NCI-H2081 (cell line): ENCODE results near the gene STUM.

Experiments
- DNase-seq, 2 experiments: peaks; one replicate each; lab custom pipeline; 2025; lab: John Stamatoyannopoulos, UW

STUM gene

GRCh38 chr1:226625832-226626576, 77.4 kb downstream of the STUM start:
- no peak for DNase-seq

GRCh38 chr1:226626577-226626956, 78.0 kb downstream of the STUM start:
- DNase-seq, result peak in 1 of 2 experiments; percentile 19

DNA sequence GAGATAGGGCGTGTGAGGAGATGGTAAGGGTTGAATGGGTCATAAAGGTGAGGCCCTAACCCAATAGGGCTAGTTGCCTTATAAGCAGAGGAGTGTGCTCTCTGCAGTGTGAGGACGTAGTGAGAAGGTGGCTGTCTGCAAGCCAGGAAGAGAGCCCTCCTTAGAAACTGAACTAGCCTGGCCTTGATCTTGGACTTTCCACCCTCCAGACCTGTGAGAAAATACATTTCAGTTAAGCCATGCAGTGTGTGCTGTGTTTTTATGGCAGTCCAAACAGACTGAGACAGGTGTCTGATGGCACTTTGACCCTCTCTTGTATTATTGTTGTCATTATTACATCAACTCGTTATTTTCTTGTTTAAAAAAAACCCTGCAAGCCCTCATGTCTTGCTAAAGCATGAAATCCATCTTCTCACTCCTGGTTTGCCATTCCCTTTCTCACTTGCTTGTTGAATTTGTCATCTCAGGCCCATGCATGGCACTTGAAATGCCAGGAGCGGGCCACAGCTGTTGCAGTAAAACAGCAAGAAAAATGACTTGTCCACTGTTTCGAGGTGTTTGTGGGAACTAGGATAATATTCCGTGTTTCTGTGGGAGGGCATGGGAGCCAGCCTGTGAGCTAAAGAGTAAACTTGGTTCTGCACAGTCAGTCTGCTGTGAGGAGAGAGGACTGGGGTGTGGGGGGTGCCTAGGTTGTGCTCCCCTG, 78.6 kb downstream of the STUM start:
- DNase-seq, result peak in 1 of 2 experiments; percentile 55

DNA sequence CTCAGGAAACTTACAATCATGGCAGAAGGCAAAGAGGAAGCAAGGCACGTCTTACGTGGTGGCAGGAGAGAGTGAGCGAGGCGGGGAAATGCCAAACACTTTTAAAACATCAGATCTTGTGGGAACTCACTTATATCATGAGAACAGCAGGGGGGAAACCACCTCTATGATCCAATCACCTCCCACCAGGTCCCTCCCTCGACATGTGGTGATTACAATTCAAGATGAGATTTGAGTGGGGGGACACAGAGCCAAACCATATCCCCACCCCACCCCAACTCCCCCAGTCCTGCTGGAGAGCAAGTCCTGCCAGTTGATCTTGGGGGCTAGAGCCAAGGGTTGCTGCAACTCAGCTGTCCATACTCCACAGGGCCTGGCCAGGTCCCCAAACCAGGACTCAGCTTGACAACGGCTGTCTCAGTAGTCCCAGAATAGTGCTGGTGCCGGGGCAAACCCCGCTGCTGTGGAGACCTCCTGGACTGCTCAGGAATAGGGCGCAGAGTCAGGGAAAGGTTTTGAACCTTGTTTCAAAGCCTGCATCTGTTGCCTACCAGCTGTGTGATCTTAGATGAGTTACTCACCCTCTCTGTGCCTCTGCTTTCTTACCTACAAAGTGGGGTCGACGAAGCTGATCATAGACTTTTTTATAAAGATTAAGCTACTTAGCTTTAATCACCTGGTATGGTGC, 79.5 kb downstream of the STUM start:
- no peak for DNase-seq

DNA sequence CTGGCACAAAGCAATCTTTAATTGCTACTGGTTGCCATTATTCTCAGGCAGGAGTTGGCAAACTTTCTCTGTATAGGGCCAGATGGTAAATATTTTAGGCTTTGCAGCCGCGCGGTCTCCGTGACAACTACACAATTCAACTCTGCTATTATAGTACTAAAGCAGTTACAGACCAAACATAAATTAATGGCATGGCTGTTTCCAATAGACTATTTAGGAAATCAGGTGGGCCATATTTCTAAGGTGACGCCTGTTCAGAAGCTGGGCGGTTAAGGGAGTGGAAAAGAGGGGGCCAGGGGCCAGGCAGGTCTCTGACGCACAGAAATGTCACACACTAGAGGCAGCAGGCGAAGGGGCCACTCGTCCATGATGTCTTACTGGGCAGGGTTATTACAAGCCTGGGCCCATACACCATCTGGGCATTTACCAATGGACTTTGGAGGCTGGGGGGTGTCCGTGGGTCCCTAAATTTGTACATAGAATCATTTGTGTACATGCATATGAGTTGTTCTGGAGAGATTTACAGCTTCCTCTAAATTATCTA, 80.1 kb downstream of the STUM start:
- DNase-seq, result peak; percentile 90 to 97

- peak in 1 of 2 experiments; percentile 34 for DNase-seq
Measured at GRCh38 chr1:226629210-226629895, 80.8 kb downstream of the STUM start.

- DNase-seq, result no peak
Measured at GRCh38 chr1:226629896-226630550, 81.5 kb downstream of the STUM start.

DNA sequence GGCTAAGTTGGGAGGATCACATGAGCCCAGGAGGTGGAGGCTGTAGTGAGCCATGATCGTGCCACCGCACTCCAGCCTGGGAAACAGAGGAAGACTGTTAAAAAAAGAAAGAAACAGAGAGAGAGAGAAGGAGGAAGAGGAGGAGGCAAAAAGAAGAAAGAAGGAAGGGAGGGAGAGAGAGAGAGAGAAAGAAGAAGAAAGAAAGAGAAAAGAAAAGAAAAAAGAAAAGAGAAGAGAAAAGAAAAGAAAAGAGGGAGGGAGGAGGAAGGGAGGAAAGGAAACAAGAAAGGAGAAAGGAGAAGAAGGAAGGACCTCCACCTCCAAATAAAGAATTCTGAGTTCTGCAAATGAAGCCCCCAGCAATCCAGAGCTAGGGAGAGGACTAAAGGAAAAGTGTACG, 82.0 kb downstream of the STUM start:
- DNase-seq, result no peak

- no peak for DNase-seq
Measured at GRCh38 chr1:226631229-226632000, 82.9 kb downstream of the STUM start.

DNA sequence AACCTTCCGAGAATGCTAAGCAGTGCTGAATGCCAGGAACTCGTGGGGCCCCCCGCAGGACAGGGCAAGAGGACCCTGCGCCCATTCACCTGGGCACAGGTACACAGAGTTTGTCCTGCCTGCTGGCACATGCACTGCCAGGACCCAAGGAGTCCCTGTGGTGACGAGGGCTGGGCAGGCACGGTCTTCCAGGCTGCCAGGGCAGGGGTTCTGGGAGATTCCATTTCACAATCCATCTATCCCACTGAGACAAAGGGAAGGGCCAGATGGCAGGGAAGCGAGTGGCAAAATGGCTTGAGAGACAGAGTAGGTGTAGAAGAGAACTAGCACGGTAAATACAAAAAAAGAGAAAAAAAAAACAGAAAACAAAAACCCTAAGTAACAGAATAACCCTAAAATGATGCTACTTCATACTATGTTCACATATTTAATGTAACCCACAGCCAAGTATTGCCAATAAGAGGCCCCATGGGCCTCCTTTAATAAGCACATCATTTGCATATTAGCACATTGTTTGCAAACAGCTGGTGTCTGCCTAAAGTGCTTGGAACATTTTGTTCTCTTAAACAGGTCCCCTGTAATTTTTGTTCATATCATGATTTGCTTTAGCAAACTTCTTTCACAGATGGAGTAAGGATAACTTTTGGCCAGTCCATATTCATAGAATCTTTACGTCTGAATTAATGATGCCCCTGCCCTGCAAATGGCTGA, 83.8 kb downstream of the STUM start:
- peak in 1 of 2 experiments; percentile 33 for DNase-seq

GRCh38 chr1:226632922-226633351, 84.4 kb downstream of the STUM start:
- DNase-seq, result no peak

- peak; percentile 13 to 25 for DNase-seq
Measured at GRCh38 chr1:226633541-226634165, 85.1 kb downstream of the STUM start.

GRCh38 chr1:226634166-226634588, 85.6 kb downstream of the STUM start:
- peak; percentile 67 to 71 for DNase-seq

DNA sequence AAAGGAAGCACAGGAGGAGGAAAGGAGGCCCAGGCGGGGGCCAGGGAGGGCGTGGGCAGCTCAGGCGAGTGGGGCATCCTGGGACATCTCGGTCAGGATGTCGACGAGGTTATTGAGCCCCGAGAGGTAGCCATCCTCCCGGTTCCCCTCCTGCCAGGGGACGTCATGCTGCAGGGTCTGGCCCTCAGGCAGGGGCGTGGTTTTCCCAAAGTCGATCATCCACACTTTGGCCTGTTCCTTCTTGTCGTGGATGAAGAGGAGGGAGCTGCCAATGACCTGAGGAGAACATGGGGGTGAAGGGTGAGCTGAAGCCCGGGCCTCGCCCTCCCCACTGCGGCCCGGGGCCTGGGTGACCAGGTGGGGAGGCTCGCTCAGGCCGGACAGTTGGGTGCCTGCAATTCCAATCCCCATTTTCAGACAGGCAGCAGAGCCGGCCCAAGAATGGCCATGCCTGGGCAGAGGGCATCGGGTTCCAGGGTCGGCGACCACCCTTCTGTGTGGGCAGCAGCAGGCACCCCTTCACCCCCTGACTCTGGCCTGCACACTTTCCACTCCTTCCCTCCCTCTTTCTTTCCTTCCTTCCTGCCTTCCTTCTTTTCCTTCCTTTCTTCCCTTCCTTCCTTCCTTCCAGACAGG, 86.2 kb downstream of the STUM start:
- no peak for DNase-seq

DNA sequence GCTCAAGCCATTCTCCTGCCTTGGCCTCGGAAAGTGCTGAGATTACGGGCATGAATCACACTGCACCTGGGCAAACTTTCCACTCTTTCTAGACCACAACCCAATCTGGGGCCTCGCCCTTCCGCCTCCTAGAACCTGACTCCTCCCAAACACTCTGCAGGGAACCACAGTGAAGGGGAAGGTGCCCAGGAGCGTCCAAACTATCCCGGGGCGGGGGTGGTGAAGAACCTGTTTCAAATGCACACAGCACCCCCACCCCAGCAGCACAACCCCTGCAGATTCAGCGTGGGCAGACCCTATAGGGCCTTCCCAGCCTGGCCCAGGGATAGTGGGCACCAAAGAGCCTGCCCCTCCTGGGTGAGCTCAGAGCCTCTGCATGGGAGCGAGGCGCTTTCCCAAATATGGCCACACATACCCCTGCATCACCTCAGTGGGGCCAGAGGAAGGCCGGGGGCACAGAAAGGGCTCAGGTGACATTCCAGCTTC, 86.9 kb downstream of the STUM start:
- no peak for DNase-seq

DNA sequence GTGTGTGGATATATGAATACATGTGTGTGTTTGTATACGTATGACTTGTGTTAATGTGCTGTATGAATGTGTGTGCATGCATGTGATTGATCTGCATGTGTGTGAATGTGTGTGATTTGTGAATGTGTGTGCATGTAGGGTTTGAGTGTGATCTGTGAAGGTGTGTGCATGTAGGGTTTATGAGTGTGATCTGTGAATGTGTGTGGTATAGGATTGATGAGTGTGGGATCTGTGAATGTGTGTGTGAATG, 88.2 kb downstream of the STUM start:
- no peak for DNase-seq

DNA sequence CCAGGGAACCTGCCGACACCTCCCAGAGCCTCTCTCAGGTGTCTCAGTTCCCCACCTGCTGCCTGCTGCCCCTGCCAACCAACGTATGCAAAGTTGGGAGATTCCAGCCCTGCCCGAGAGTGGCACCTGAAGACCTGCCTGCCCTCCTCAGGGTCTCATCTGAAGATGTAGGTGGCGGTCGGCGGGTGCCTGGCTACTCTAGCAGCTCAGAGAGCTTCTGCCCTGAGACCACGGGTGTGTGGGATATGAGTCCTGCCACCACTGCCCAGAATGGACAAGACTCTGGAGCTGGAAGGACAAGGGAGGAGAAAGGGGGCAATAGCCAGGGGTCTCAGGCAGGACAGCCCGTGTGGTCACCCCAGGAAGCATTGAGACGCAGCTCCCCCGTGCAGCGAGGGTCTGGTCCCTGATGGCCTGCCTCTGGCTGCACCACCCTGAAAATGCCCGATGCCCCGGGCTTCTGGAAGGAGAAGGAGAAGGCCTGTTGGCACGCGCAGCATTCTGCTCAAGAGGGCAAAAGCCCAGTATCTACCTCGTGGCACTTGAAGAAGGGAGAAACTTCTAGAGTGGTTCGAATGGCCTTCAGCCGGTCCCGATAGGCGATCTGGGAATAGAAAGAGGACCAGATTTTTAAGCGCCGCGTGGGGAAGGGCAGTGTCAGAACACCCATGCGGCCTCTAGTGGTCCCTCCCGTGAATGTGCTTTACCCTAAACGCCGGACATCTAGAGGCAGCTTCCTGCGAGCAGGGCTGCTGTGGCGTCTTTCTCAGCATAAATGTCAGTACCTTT, 88.8 kb downstream of the STUM start:
- no peak for DNase-seq

DNA sequence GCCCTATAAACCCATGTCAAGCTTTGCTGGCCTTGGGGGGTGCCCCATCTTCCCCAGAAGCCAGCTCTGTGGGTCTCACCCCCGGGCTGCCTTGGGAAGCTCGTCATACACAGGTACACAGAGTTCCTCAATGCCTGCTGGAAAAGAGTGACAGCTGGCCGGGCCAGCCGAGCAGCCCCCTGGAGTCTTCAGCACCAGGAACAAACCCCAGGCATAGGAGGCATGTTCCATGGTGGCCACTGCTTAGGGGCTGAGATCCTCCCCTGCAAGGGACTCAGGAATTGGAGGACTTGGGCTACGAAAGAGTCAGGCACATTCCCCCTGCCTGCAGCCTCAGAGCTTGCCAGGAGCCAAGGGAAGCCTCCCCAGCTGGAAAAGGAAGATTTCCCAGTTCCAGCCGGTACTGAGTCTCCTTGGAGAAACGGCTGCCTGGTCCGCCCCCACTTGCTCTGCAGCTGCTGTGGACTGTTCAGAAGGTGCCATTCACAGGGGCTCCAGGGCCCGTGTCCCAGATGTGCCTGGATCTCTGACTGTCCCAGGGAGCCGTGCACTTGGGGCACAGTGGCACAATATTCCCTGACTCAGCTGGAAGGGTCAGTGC, 89.5 kb downstream of the STUM start:
- DNase-seq, result no peak
